Gastroesophageal sphincter (tissue), 4 donors: ENCODE data around the gene PRR15L. TPM values are rescaled to one million over a fixed set of nuclear protein-coding genes. Genes with fewer than 3 reads are reported as not detected.

Experiments
- ATAC-seq: fragments of 150-250 bp; one replicate; pipeline ENCODE4 v1.9.1; 2016; ENCODE audit warnings: mild to moderate bottlenecking, moderate library complexity
- H3K27ac ChIP-seq, 4 donors: fragments of 200-600 bp; sonication (generic) in 3 of 4; 1 replicate in 3 of 4; 2 replicates in 1 of 4; pipeline ENCODE4 v1.5.1; 2016 to 2019
- H3K27me3 ChIP-seq: fragments of 200-600 bp; sonication (generic); one replicate; pipeline ENCODE4 v1.5.1; 2019
- H3K36me3 ChIP-seq, 2 donors: fragments of 200-600 bp; sonication (generic); one replicate each; pipeline ENCODE4 v1.5.1; 2019; ENCODE audit warnings: control low read depth in 1 of 2
- H3K4me1 ChIP-seq, 3 donors: fragments of 200-600 bp; sonication (generic); 1 replicate in 2 of 3; 2 replicates in 1 of 3; pipeline ENCODE4 v1.5.1; 2016 to 2019; ENCODE audit warnings: control low read depth in 2 of 3
- H3K4me3 ChIP-seq, 2 donors: fragments of 200-600 bp; sonication (generic); one replicate each; pipeline ENCODE4 v1.5.1; 2019; ENCODE audit warnings: mild to moderate bottlenecking in 1 of 2, moderate library complexity in 1 of 2
- H3K9me3 ChIP-seq, 3 donors: fragments of 200-600 bp; sonication (generic); one replicate each; pipeline ENCODE4 v1.5.1; 2017 to 2019; ENCODE audit warnings: control low read depth in 2 of 3
- EP300 ChIP-seq: sonication (generic); formaldehyde crosslinking; IDR thresholded peaks from one replicate; pipeline ENCODE4 v1.6.1; 2017; ENCODE audit warnings: antibody characterized with exemption, mild to moderate bottlenecking
- POLR2A ChIP-seq, 2 donors: fragments of 450-650 bp; IDR thresholded peaks; one replicate each; pipeline ENCODE4 v1.6.1; 2017; ENCODE audit warnings: antibody characterized with exemption in 2 of 2, mild to moderate bottlenecking in 2 of 2, moderate library complexity in 1 of 2
- POLR2AphosphoS5 ChIP-seq: sonication (generic); formaldehyde crosslinking; IDR thresholded peaks from one replicate; pipeline ENCODE4 v1.6.1; 2017; ENCODE audit warnings: antibody characterized with exemption
- WGBS, 2 donors: methylation state at CpG; one replicate each; pipeline ENCODE4 v1.1.5; 2018; ENCODE audit warnings: low coverage in 1 of 2; 5-methylcytosine and 5-hydroxymethylcytosine counted together
- total RNA-seq, 4 donors: library from RNA; depleted of rRNA; stranded (reverse); fragments of >200 nt; gene quantifications; one replicate each; pipeline ENCODE4 v1.1.0, GENCODE V29; 2016
- TF ChIP-seq, protein P1 (sequence below), 4 experiments: fragments of 200-600 bp in 2 of 4; fragments of 450-650 bp in 2 of 4; sonication (generic) in 1 of 4; IDR thresholded peaks; one replicate each; pipeline ENCODE4 v1.5.1; 2017 to 2019; ENCODE audit warnings: antibody characterized with exemption in 4 of 4, mild to moderate bottlenecking in 2 of 4, moderate library complexity in 2 of 4

The PRR15L gene
- total RNA-seq, 4 donors from 2014 or later: 0.19 to 3.5 TPM; not detected in 2

DNA sequence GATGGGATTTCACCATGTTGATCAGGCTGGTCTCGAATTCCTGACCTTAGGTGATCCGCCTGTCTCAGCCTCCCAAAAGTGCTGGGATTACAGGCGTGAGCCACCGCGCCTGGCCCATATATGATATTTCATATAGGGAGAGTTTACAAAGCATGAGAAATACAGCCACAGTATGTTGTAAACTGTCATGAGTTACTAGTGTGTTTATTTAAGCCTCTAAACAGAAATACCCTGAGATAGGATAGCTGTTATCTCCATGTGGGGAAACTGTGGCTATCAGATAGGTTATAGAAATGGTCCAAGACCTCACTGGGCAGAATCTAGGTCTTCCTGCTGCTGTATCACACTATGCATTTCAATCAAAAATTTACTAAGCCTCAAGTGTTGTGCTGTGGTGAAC, 11.2 kb upstream of the PRR15L start:
- Histone ChIP-seq H3K4me1 (peaks cover 0 to 28% (median 9%) of the 10 kb centered on the region in 3 donors), H3K27me3 (no peaks in the 10 kb centered on the region), H3K27ac (no peak overlapping the region), H3K9me3 (no peaks in the 10 kb centered on the region), H3K4me3 (no peak overlapping the region), H3K36me3 (peaks cover 0 to 7% of the 10 kb centered on the region in 2 donors)
- TF ChIP-seq POLR2A (IDR thresholded peaks at IDR 0.05) (no peak), EP300 (no peak), POLR2AphosphoS5 (no peak)
- TF ChIP-seq, protein P1, sequence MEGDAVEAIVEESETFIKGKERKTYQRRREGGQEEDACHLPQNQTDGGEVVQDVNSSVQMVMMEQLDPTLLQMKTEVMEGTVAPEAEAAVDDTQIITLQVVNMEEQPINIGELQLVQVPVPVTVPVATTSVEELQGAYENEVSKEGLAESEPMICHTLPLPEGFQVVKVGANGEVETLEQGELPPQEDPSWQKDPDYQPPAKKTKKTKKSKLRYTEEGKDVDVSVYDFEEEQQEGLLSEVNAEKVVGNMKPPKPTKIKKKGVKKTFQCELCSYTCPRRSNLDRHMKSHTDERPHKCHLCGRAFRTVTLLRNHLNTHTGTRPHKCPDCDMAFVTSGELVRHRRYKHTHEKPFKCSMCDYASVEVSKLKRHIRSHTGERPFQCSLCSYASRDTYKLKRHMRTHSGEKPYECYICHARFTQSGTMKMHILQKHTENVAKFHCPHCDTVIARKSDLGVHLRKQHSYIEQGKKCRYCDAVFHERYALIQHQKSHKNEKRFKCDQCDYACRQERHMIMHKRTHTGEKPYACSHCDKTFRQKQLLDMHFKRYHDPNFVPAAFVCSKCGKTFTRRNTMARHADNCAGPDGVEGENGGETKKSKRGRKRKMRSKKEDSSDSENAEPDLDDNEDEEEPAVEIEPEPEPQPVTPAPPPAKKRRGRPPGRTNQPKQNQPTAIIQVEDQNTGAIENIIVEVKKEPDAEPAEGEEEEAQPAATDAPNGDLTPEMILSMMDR (IDR thresholded peaks at IDR 0.05): no peak
- 82 to 83% methylated on average over 2 to 5 of the region's 5 CpGs for WGBS, 2 donors
- ATAC-seq: no peak

DNA sequence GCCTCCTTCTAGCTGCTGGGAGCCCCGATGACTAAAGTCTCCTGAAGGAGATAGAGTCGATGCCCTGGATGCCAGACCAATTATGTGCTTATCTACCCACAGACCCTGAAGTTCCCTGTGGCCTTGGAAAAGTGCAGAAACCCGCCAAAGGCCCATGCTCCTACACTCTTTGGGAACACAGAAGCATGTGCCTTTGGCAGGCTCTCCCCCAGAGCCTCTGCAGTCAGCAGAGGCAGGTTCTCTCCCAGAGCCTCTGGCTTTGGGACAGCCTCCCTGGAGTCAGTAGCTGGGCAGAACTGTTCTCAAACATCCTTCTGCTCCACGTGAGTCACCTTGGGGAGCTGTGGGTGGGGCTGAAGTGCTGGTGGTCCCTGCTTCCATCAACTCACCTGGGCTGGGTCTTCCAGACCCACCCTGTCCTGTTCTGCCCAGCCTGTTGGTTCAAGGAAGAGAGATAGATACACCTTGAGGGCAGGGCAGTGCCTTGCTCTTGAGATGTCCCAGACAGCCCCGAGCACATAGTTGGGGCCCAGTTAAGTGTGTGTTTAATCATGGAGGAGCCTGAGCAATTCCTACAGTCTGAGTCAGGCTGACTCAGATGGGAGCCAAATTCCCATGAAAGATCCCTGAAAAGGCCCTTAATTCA, 10.0 kb upstream of the PRR15L start:
- no peak for ATAC-seq
- H3K27ac ChIP-seq: no peak overlapping the region

DNA sequence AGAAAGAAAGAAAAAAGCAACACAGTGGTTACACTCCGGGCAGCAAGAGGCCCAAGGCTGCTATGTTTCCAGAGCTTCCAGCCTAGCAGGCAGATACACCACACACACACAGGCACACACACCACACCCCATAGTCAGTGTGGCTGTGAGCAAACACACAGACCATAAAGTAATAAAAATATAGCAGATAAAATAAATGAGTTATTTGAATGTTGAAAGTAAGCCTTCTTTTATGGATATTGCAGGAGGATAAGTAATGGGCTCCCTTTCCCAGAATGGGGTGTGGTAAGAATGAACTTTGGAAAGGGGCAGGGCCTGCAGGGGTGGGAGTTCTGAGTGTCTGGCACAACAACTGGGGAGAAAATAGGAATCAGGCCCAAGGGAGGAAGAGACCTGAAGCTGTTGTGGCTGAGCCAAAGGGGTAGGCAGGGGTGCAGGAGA, 8.4 kb upstream of the PRR15L start:
- H3K27me3 ChIP-seq: no peaks in the 10 kb centered on the region
- H3K4me3 ChIP-seq: no peak overlapping the region
- peaks cover 0 to 13% (median 0%) of the 10 kb centered on the region in 3 donors for H3K4me1 ChIP-seq
- peaks cover 0 to 4% of the 10 kb centered on the region in 2 donors for H3K36me3 ChIP-seq
- no peak for ATAC-seq
- no peaks in the 10 kb centered on the region for H3K9me3 ChIP-seq
- WGBS, 2 donors: 40 to 71% methylated on average over 1 of the region's 1 CpG
- TF ChIP-seq POLR2AphosphoS5 (no peak), EP300 (no peak), POLR2A (IDR thresholded peaks at IDR 0.05) (no peak)
- TF ChIP-seq, protein P1 (IDR thresholded peaks at IDR 0.05): no peak
- H3K27ac ChIP-seq: peak overlapping the region in 1 of 4 donors; percentile 11

More for the DNA sequence above, 10.0 kb upstream of the PRR15L start:
- no peak overlapping the region for H3K4me3 ChIP-seq
- whole genome bisulfite sequencing, 2 donors: 44% methylated on average over 1 of the region's 5 CpGs; no CpG with 5 or more reads in 1 of the 2 donors
- TF ChIP-seq POLR2AphosphoS5: no peak
- no peak for TF ChIP-seq POLR2A (IDR thresholded peaks at IDR 0.05)
- no peak for TF ChIP-seq EP300
- TF ChIP-seq, protein P1 (IDR thresholded peaks at IDR 0.05): no peak
- H3K9me3 ChIP-seq: no peaks in the 10 kb centered on the region
- peaks cover 0 to 28% (median 9%) of the 10 kb centered on the region in 3 donors for H3K4me1 ChIP-seq
- no peaks in the 10 kb centered on the region for H3K27me3 ChIP-seq
- H3K36me3 ChIP-seq: peaks cover 0 to 4% of the 10 kb centered on the region in 2 donors

DNA sequence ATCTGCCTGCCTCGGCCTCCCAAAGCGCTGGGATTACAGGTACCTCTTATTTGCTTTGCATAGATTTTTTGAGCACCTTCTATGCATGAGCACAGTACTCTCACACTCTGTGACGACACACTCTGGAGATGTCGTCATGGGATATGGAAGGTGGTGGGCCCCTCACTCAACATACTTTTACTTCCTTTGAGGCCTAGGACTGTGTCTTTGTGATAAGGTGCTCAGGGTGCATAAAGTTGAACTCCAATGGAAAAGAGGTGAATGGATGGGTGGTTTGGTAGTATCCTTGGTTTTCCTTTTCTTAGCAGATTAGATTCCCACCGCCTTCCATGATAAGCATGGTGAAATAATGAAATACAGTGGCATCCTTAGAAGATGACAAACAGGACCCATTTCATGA, 7.2 kb upstream of the PRR15L start:
- no peak for ATAC-seq
- H3K27ac ChIP-seq: no peak overlapping the region
- TF ChIP-seq, protein P1 (IDR thresholded peaks at IDR 0.05): no peak
- TF ChIP-seq POLR2AphosphoS5: no peak
- TF ChIP-seq EP300: no peak
- no peak for TF ChIP-seq POLR2A (IDR thresholded peaks at IDR 0.05)
- no peak overlapping the region for H3K4me3 ChIP-seq
- H3K9me3 ChIP-seq: no peaks in the 10 kb centered on the region
- WGBS, 2 donors: 90 to 95% methylated on average over 4 of the region's 5 CpGs
- H3K36me3 ChIP-seq: peaks cover 0 to 4% of the 10 kb centered on the region in 2 donors
- no peaks in the 10 kb centered on the region for H3K27me3 ChIP-seq
- peaks cover 0 to 7% (median 0%) of the 10 kb centered on the region in 3 donors for H3K4me1 ChIP-seq

DNA sequence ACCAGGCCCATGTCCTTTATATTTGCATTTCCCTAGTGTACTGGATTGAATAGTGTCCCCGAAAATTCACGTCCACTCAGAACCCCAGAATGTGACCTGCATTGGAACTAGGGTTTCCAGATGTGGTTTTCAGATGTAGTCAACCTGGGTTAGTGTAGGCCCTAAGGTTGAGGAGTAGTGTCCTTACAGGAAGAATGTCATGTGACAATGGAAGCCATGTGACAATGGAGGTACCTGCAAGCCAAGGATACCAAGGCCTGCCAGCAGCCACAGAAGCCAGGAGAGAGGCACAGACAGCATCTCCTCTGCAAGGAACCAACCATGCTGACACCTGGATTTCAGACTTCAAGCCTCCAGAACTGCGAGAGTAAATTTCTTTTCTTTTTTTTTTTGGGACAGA, 5.2 kb upstream of the PRR15L start:
- no peak overlapping the region for H3K4me3 ChIP-seq
- ATAC-seq: no peak
- H3K9me3 ChIP-seq: no peaks in the 10 kb centered on the region
- 90% methylated on average over 3 of the region's 3 CpGs; no CpG with 5 or more reads in 1 of the 2 donors for WGBS, 2 donors
- no peaks in the 10 kb centered on the region for H3K27me3 ChIP-seq
- peaks cover 0 to 4% of the 10 kb centered on the region in 2 donors for H3K36me3 ChIP-seq
- no peak overlapping the region for H3K27ac ChIP-seq
- TF ChIP-seq POLR2AphosphoS5 (no peak), EP300 (no peak)
- TF ChIP-seq, protein P1 (IDR thresholded peaks at IDR 0.05): no peak
- H3K4me1 ChIP-seq: peaks cover 0 to 7% (median 0%) of the 10 kb centered on the region in 3 donors
